HG03342 (cell line): ENCODE measurements around the gene MAPRE3.
"Not testable (repeated sequence)": the region's sequence is repeated elsewhere in the genome, so short reads cannot be mapped to it uniquely, and the experiment has no call there.

ENCODE experiments used
- ATAC-seq: cut with Tn5 transposase; IDR thresholded peaks from one replicate; pipeline ENCODE4 v1.9.1; 2021; ENCODE audit warnings: mild to moderate bottlenecking, moderate library complexity; ENCODE audit not compliant: unreplicated experiment

Gene MAPRE3

GRCh38 chr2:27065128-27065527 is 94.7 kb downstream of the MAPRE3 start:
- ATAC-seq, result no peak

GRCh38 chr2:27067385-27067784 is 96.9 kb downstream of the MAPRE3 start:
- no peak for ATAC-seq

- no peak for ATAC-seq
Measured at GRCh38 chr2:27069436-27069835, 99.0 kb downstream of the MAPRE3 start.

GRCh38 chr2:27069961-27070618 is 99.7 kb downstream of the MAPRE3 start:
- no peak for ATAC-seq

GRCh38 chr2:27070653-27071276 is 100.3 kb downstream of the MAPRE3 start:
- no peak for ATAC-seq

GRCh38 chr2:27071277-27071989 is 101.0 kb downstream of the MAPRE3 start, which contains the start of gene OST4:
TSS of gene OST4 (minus strand) at chr2:27071654.
- ATAC-seq, result peak; percentile 84

- no peak for ATAC-seq
Measured at GRCh38 chr2:27071990-27072830, 101.8 kb downstream of the MAPRE3 start.

GRCh38 chr2:27072920-27073319 is 102.5 kb downstream of the MAPRE3 start:
- ATAC-seq, result no peak

- ATAC-seq, result no peak
Measured at GRCh38 chr2:27073782-27074181, 103.3 kb downstream of the MAPRE3 start.

GRCh38 chr2:27074738-27075565 is 104.5 kb downstream of the MAPRE3 start:
- ATAC-seq, result no peak

GRCh38 chr2:27075566-27075871 is 105.1 kb downstream of the MAPRE3 start:
- not testable (repeated sequence) for ATAC-seq

GRCh38 chr2:27076323-27076722 is 105.9 kb downstream of the MAPRE3 start:
- ATAC-seq, result no peak
